Parathyroid adenoma (tissue), 2 donors: ENCODE results near the gene PTPRM.

Experiments used
- H2AFZ ChIP-seq: fragments of 300-600 bp; sonication (generic); one replicate; pipeline ENCODE4 v1.7.0; 2017; ENCODE audit warnings: antibody characterized with exemption, mild to moderate bottlenecking
- H3K27ac ChIP-seq: fragments of 300-600 bp; sonication (generic); one replicate; pipeline ENCODE4 v1.7.0; 2017
- H3K27me3 ChIP-seq: fragments of 300-600 bp; sonication (generic); one replicate; pipeline ENCODE4 v1.7.0; 2017; ENCODE audit warnings: low read length; ENCODE audit not compliant: control insufficient read depth, insufficient read depth
- H3K36me3 ChIP-seq: fragments of 300-600 bp; sonication (generic); one replicate; pipeline ENCODE4 v1.7.0; 2017; ENCODE audit warnings: low read length; ENCODE audit not compliant: control insufficient read depth, insufficient read depth
- H3K4me1 ChIP-seq: fragments of 300-600 bp; sonication (generic); one replicate; pipeline ENCODE4 v1.7.0; 2017; ENCODE audit warnings: control low read depth
- H3K4me2 ChIP-seq: fragments of 300-600 bp; sonication (generic); one replicate; pipeline ENCODE4 v1.7.0; 2017; ENCODE audit warnings: low read length
- H3K4me3 ChIP-seq: fragments of 300-600 bp; sonication (generic); one replicate; pipeline ENCODE4 v1.7.0; 2017; ENCODE audit warnings: low read depth, low read length
- H3K79me2 ChIP-seq: fragments of 300-600 bp; sonication (generic); one replicate; pipeline ENCODE4 v1.7.0; 2017; ENCODE audit warnings: control low read depth
- H3K9ac ChIP-seq: fragments of 300-600 bp; sonication (generic); one replicate; pipeline ENCODE4 v1.7.0; 2017; ENCODE audit warnings: mild to moderate bottlenecking
- H3K9me3 ChIP-seq: fragments of 300-600 bp; sonication (generic); one replicate; pipeline ENCODE4 v1.7.0; 2017; ENCODE audit warnings: low read length; ENCODE audit not compliant: control insufficient read depth
- CTCF ChIP-seq: fragments of 300-600 bp; sonication (generic); IDR thresholded peaks from one replicate; pipeline ENCODE4 v1.7.0; 2017; ENCODE audit warnings: antibody characterized with exemption, mild to moderate bottlenecking
- donor health status: primary hyperparathyroidism.

PTPRM gene

GRCh38 chr18:7748251-7749007 lies 181.3 kb downstream of the PTPRM start:
- no peaks in the 10 kb centered on the region for H3K79me2 ChIP-seq
- H3K9ac ChIP-seq, result no peak overlapping the region
- H3K27ac ChIP-seq, result no peak overlapping the region
- no peaks in the 10 kb centered on the region for H3K27me3 ChIP-seq
- no peak overlapping the region for H2AFZ ChIP-seq
- no peak overlapping the region for H3K4me3 ChIP-seq
- no peaks in the 10 kb centered on the region for H3K36me3 ChIP-seq
- H3K4me1 ChIP-seq, result peaks cover 6% of the 10 kb centered on the region
- H3K9me3 ChIP-seq, result no peaks in the 10 kb centered on the region
- no peak for TF ChIP-seq CTCF
- H3K4me2 ChIP-seq, result no peak overlapping the region

GRCh38 chr18:7749008-7749405 lies 181.9 kb downstream of the PTPRM start:
- no peaks in the 10 kb centered on the region for H3K36me3 ChIP-seq
- no peak overlapping the region for H3K4me2 ChIP-seq
- H3K4me1 ChIP-seq, result peaks cover 6% of the 10 kb centered on the region
- H3K79me2 ChIP-seq, result no peaks in the 10 kb centered on the region
- no peak overlapping the region for H3K9ac ChIP-seq
- H3K9me3 ChIP-seq, result no peaks in the 10 kb centered on the region
- H3K4me3 ChIP-seq, result no peak overlapping the region
- H2AFZ ChIP-seq, result no peak overlapping the region
- TF ChIP-seq CTCF, result no peak
- H3K27ac ChIP-seq, result no peak overlapping the region
- no peaks in the 10 kb centered on the region for H3K27me3 ChIP-seq

GRCh38 chr18:7749510-7749981 lies 182.4 kb downstream of the PTPRM start:
- H3K4me1 ChIP-seq, result peaks cover 6% of the 10 kb centered on the region
- no peaks in the 10 kb centered on the region for H3K79me2 ChIP-seq
- no peak overlapping the region for H3K4me3 ChIP-seq
- TF ChIP-seq CTCF, result no peak
- H3K4me2 ChIP-seq, result no peak overlapping the region
- H2AFZ ChIP-seq, result no peak overlapping the region
- no peak overlapping the region for H3K9ac ChIP-seq
- H3K9me3 ChIP-seq, result no peaks in the 10 kb centered on the region
- no peak overlapping the region for H3K27ac ChIP-seq
- no peaks in the 10 kb centered on the region for H3K27me3 ChIP-seq
- no peaks in the 10 kb centered on the region for H3K36me3 ChIP-seq

- Histone ChIP-seq H3K9ac (no peak overlapping the region), H3K27ac (no peak overlapping the region), H3K27me3 (no peaks in the 10 kb centered on the region), H3K4me2 (no peak overlapping the region), H3K79me2 (no peaks in the 10 kb centered on the region), H3K9me3 (no peaks in the 10 kb centered on the region), H3K36me3 (no peaks in the 10 kb centered on the region), H3K4me1 (peaks cover 6% of the 10 kb centered on the region), H2AFZ (no peak overlapping the region), H3K4me3 (no peak overlapping the region)
- TF ChIP-seq CTCF, result no peak
Observed at GRCh38 chr18:7750095-7750663, 183.1 kb downstream of the PTPRM start.
